ENCODE data around the gene PBRM1. TPM values are rescaled to one million over a fixed set of nuclear protein-coding genes. Genes with fewer than 3 reads are reported as not detected.

Gene PBRM1
- total RNA-seq, 2 experiments from 2014 or later: 75.7 to 91.1 TPM

- H3K4me3 ChIP-seq (ENCODE audit: low read depth, low read length, poor library complexity, severe bottlenecking): no peak overlapping the region
- peaks cover 80% of the 10 kb centered on the region for H3K36me3 ChIP-seq (ENCODE audit: insufficient read depth, low read length)
- ChIA-PET CTCF (ENCODE audit: unreplicated experiment) (no interaction called here), POLR2A (no interaction called here)
- no peak for TF ChIP-seq EZH2phosphoT487 (IDR thresholded peaks at IDR 0.05; ENCODE audit: borderline replicate concordance, low read depth, low read length)
- TF ChIP-seq, protein P1, sequence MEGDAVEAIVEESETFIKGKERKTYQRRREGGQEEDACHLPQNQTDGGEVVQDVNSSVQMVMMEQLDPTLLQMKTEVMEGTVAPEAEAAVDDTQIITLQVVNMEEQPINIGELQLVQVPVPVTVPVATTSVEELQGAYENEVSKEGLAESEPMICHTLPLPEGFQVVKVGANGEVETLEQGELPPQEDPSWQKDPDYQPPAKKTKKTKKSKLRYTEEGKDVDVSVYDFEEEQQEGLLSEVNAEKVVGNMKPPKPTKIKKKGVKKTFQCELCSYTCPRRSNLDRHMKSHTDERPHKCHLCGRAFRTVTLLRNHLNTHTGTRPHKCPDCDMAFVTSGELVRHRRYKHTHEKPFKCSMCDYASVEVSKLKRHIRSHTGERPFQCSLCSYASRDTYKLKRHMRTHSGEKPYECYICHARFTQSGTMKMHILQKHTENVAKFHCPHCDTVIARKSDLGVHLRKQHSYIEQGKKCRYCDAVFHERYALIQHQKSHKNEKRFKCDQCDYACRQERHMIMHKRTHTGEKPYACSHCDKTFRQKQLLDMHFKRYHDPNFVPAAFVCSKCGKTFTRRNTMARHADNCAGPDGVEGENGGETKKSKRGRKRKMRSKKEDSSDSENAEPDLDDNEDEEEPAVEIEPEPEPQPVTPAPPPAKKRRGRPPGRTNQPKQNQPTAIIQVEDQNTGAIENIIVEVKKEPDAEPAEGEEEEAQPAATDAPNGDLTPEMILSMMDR (conservative IDR thresholded peaks at IDR 0.05; ENCODE audit: low read length): no peak
- H3K4me1 ChIP-seq (ENCODE audit: insufficient read depth, low read length, poor library complexity, severe bottlenecking): no peaks in the 10 kb centered on the region
- no peak for DNase-seq (ENCODE audit: low spot score)
- no peaks in the 10 kb centered on the region for H3K9me2 ChIP-seq (ENCODE audit: insufficient read depth, low read length)
- H2AFZ ChIP-seq (ENCODE audit: low read length): no peak overlapping the region
- no peaks in the 10 kb centered on the region for H4K20me1 ChIP-seq (ENCODE audit: insufficient read depth, low read length)
- no peak overlapping the region for H3K27ac ChIP-seq (ENCODE audit: low read depth, low read length, poor library complexity, severe bottlenecking)
- BruUV-seq (replicated peaks): no TSS peak
- H3K79me2 ChIP-seq (ENCODE audit: insufficient read depth, low read depth, low read length): no peaks in the 10 kb centered on the region
- intact Hi-C loops (cut with micrococcal nuclease; ENCODE audit: unreplicated experiment): no loop called here
- H3K9me3 ChIP-seq (ENCODE audit: low read length): no peaks in the 10 kb centered on the region
- no peak overlapping the region for H3K4me2 ChIP-seq (ENCODE audit: low read length)
Measured at GRCh38 chr3:52620580-52620979, 65.1 kb downstream of the PBRM1 start.

DNA sequence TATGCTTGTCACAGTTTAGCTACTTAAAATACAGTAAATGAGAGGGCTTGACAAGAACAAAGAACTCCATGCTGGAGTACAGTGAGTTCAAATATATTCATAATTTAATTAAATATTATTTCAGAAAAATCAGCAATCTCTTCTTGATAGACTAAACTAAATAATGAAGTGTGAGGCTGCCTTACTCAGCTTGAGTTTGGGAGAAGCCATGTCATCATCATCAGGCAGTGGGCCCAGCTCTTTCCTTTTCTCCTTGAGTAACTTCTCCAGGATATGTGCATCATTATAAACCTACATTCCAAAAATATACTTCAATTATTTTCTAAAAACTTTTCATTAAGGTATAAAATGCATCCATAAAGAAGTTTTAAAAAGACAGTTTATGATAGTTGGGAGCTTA lies 70.5 kb downstream of the PBRM1 start:
- no peak overlapping the region for H3K4me2 ChIP-seq (ENCODE audit: low read length)

GRCh38 chr3:52614689-52615088 lies 71.0 kb downstream of the PBRM1 start:
- no peak overlapping the region for H2AFZ ChIP-seq (ENCODE audit: low read length)
- no TSS peak for BruUV-seq (replicated peaks)
- ChIA-PET POLR2A (interaction anchor here (0.6 to 1.4 kb wide), 3 partner anchors 12 to 415 kb away, joined by 4 to 7 read pairs (median 6); no protein-coding TSS in a partner anchor), CTCF (ENCODE audit: unreplicated experiment) (no interaction called here)
- H3K36me3 ChIP-seq (ENCODE audit: insufficient read depth, low read length): peaks cover 90% of the 10 kb centered on the region
- DNase-seq (ENCODE audit: low spot score): no peak
- intact Hi-C loops (cut with micrococcal nuclease; ENCODE audit: unreplicated experiment): no loop called here
- H3K9me3 ChIP-seq (ENCODE audit: low read length): no peaks in the 10 kb centered on the region
- H3K27ac ChIP-seq (ENCODE audit: low read depth, low read length, poor library complexity, severe bottlenecking): no peak overlapping the region
- no peaks in the 10 kb centered on the region for H3K9me2 ChIP-seq (ENCODE audit: insufficient read depth, low read length)
- no peaks in the 10 kb centered on the region for H3K79me2 ChIP-seq (ENCODE audit: insufficient read depth, low read depth, low read length)
- H3K4me1 ChIP-seq (ENCODE audit: insufficient read depth, low read length, poor library complexity, severe bottlenecking): no peaks in the 10 kb centered on the region
- H3K4me2 ChIP-seq (ENCODE audit: low read length): no peak overlapping the region
- no peaks in the 10 kb centered on the region for H4K20me1 ChIP-seq (ENCODE audit: insufficient read depth, low read length)
- TF ChIP-seq, protein P1 (conservative IDR thresholded peaks at IDR 0.05; ENCODE audit: low read length): no peak
- no peak for TF ChIP-seq EZH2phosphoT487 (IDR thresholded peaks at IDR 0.05; ENCODE audit: borderline replicate concordance, low read depth, low read length)
- H3K4me3 ChIP-seq (ENCODE audit: low read depth, low read length, poor library complexity, severe bottlenecking): no peak overlapping the region

More for the DNA sequence above, 70.5 kb downstream of the PBRM1 start:
- no peaks in the 10 kb centered on the region for H3K4me1 ChIP-seq (ENCODE audit: insufficient read depth, low read length, poor library complexity, severe bottlenecking)
- H3K9me2 ChIP-seq (ENCODE audit: insufficient read depth, low read length): no peaks in the 10 kb centered on the region
- POLR2A ChIA-PET: interaction anchor here (0.6 to 1.4 kb wide), 4 partner anchors 12 to 414 kb away, joined by 3 to 6 read pairs (median 4); no protein-coding TSS in a partner anchor
- no peak for TF ChIP-seq EZH2phosphoT487 (IDR thresholded peaks at IDR 0.05; ENCODE audit: borderline replicate concordance, low read depth, low read length)
- TF ChIP-seq, protein P1 (conservative IDR thresholded peaks at IDR 0.05; ENCODE audit: low read length): no peak
- no peak overlapping the region for H3K27ac ChIP-seq (ENCODE audit: low read depth, low read length, poor library complexity, severe bottlenecking)
- no peak overlapping the region for H3K4me3 ChIP-seq (ENCODE audit: low read depth, low read length, poor library complexity, severe bottlenecking)
- DNase-seq (ENCODE audit: low spot score): no peak
- H3K9me3 ChIP-seq (ENCODE audit: low read length): no peaks in the 10 kb centered on the region
- intact Hi-C loops (cut with micrococcal nuclease; ENCODE audit: unreplicated experiment): no loop called here
- H2AFZ ChIP-seq (ENCODE audit: low read length): no peak overlapping the region
- BruUV-seq (replicated peaks): no TSS peak
- no peaks in the 10 kb centered on the region for H4K20me1 ChIP-seq (ENCODE audit: insufficient read depth, low read length)
- peaks cover 90% of the 10 kb centered on the region for H3K36me3 ChIP-seq (ENCODE audit: insufficient read depth, low read length)
- CTCF ChIA-PET (ENCODE audit: unreplicated experiment): no interaction called here
- H3K79me2 ChIP-seq (ENCODE audit: insufficient read depth, low read depth, low read length): no peaks in the 10 kb centered on the region
